SK-N-SH treated with all-trans-retinoic acid at 6 μM for 48 hours (cell line): Measurements from ENCODE around the gene MRPL27.

ENCODE experiments used
- ATAC-seq: fragments of 200-7000 bp; cut with Tn5 transposase; 3 replicates; pipeline ENCODE4 v1.9.1; 2020; ENCODE audit warnings: mild to moderate bottlenecking, moderate library complexity
- ARNTL ChIP-seq: fragments of 450-650 bp; formaldehyde crosslinking; IDR thresholded peaks from 2 replicates; pipeline ENCODE4 v1.5.0; 2020; ENCODE audit warnings: low read depth, mild to moderate bottlenecking, moderate library complexity, borderline replicate concordance
- CSDC2 ChIP-seq: fragments of 250-450 bp; sonication (Bioruptor Pico); IDR thresholded peaks from 2 replicates; pipeline ENCODE4 v1.5.0; 2020; ENCODE audit warnings: mild to moderate bottlenecking, moderate library complexity
- GLIS3 ChIP-seq: fragments of 250-450 bp; sonication (Bioruptor Pico); IDR thresholded peaks from 2 replicates; pipeline ENCODE4 v1.5.0; 2020; ENCODE audit warnings: mild to moderate bottlenecking, moderate library complexity
- ISL1 ChIP-seq: fragments of 250-450 bp; sonication (Bioruptor Pico); IDR thresholded peaks from 2 replicates; pipeline ENCODE4 v2.1.2; 2022; ENCODE audit warnings: mild to moderate bottlenecking, moderate library complexity
- OSR1 ChIP-seq: fragments of 250-450 bp; sonication (Bioruptor Pico); IDR thresholded peaks from 2 replicates; pipeline ENCODE4 v1.8.0; 2022; ENCODE audit warnings: moderate library complexity, mild to moderate bottlenecking, inconsistent platforms
- PATZ1 ChIP-seq: fragments of 250-450 bp; sonication (Bioruptor Pico); IDR thresholded peaks from 2 replicates; pipeline ENCODE4 v1.8.0; 2020; ENCODE audit warnings: mild to moderate bottlenecking, moderate library complexity, borderline replicate concordance
- POU6F1 ChIP-seq: fragments of 250-450 bp; sonication (Bioruptor Pico); IDR thresholded peaks from 2 replicates; pipeline ENCODE4 v1.8.0; 2021; ENCODE audit warnings: low read depth, mild to moderate bottlenecking, moderate library complexity, borderline replicate concordance
- PPARA ChIP-seq: fragments of 250-450 bp; sonication (Bioruptor Pico); IDR thresholded peaks from 2 replicates; pipeline ENCODE4 v1.5.0; 2020; ENCODE audit warnings: mild to moderate bottlenecking, borderline replicate concordance
- RARB ChIP-seq: fragments of 250-450 bp; sonication (Bioruptor Pico); IDR thresholded peaks from 2 replicates; pipeline ENCODE4 v1.8.0; 2021; ENCODE audit warnings: mild to moderate bottlenecking, moderate library complexity
- SNAI2 ChIP-seq: fragments of 250-450 bp; sonication (Bioruptor Pico); IDR thresholded peaks from 2 replicates; pipeline ENCODE4 v1.5.0; 2020; ENCODE audit warnings: mild to moderate bottlenecking, moderate library complexity
- TCF4 ChIP-seq: fragments of 250-450 bp; sonication (Bioruptor Pico); IDR thresholded peaks from 2 replicates; pipeline ENCODE4 v1.8.0; 2021; ENCODE audit warnings: mild to moderate bottlenecking, moderate library complexity, borderline replicate concordance
- TOX ChIP-seq: fragments of 250-450 bp; sonication (Bioruptor Pico); IDR thresholded peaks from 2 replicates; pipeline ENCODE4 v1.8.0; 2021; ENCODE audit warnings: mild to moderate bottlenecking, moderate library complexity, borderline replicate concordance
- ZC3H10 ChIP-seq: fragments of 250-450 bp; sonication (Bioruptor Pico); IDR thresholded peaks from 2 replicates; pipeline ENCODE4 v1.5.1; 2021; ENCODE audit warnings: mild to moderate bottlenecking, moderate library complexity
- ZFP30 ChIP-seq: fragments of 450-650 bp; formaldehyde crosslinking; IDR thresholded peaks from 2 replicates; pipeline ENCODE4 v1.5.0; 2022; ENCODE audit warnings: mild to moderate bottlenecking, moderate library complexity
- ZNF565 ChIP-seq: fragments of 450-650 bp; formaldehyde crosslinking; conservative IDR thresholded peaks from 2 replicates; pipeline ENCODE4 v1.5.0; 2020; ENCODE audit warnings: low read depth, mild to moderate bottlenecking, moderate library complexity
- ZNF70 ChIP-seq: fragments of 450-650 bp; formaldehyde crosslinking; IDR thresholded peaks from 2 replicates; pipeline ENCODE4 v1.5.0; 2020; ENCODE audit warnings: mild to moderate bottlenecking, moderate library complexity
- ZNF8 ChIP-seq: fragments of 450-650 bp; formaldehyde crosslinking; IDR thresholded peaks from 2 replicates; pipeline ENCODE4 v1.5.0; 2020; ENCODE audit warnings: mild to moderate bottlenecking, moderate library complexity
- TF ChIP-seq, protein P1 (sequence below): fragments of 250-450 bp; sonication (Bioruptor Pico); IDR thresholded peaks from 2 replicates; pipeline ENCODE4 v1.5.0; 2020; ENCODE audit warnings: mild to moderate bottlenecking, moderate library complexity
- TF ChIP-seq, protein P2 (sequence below): fragments of 250-450 bp; sonication (Bioruptor Pico); IDR thresholded peaks from 2 replicates; pipeline ENCODE4 v1.5.1; 2021; ENCODE audit warnings: mild to moderate bottlenecking, moderate library complexity

Gene MRPL27

GRCh38 chr17:50347894-50348291, 25.1 kb downstream of the MRPL27 start:
- ATAC-seq: no peak
- no peak for TF ChIP-seq TCF4 (CRISPR knock-in tag)
- no peak for TF ChIP-seq ARNTL (CRISPR knock-in tag)
- TF ChIP-seq ZNF70 (CRISPR knock-in tag): no peak
- no peak for TF ChIP-seq PATZ1 (CRISPR knock-in tag)
- TF ChIP-seq ZFP30 (CRISPR knock-in tag): no peak
- TF ChIP-seq GLIS3 (CRISPR knock-in tag): no peak
- TF ChIP-seq SNAI2 (CRISPR knock-in tag): no peak
- TF ChIP-seq ZNF565 (CRISPR knock-in tag): no peak
- TF ChIP-seq RARB: no peak
- TF ChIP-seq CSDC2 (CRISPR knock-in tag): no peak
- no peak for TF ChIP-seq ZNF8 (CRISPR knock-in tag)

DNA sequence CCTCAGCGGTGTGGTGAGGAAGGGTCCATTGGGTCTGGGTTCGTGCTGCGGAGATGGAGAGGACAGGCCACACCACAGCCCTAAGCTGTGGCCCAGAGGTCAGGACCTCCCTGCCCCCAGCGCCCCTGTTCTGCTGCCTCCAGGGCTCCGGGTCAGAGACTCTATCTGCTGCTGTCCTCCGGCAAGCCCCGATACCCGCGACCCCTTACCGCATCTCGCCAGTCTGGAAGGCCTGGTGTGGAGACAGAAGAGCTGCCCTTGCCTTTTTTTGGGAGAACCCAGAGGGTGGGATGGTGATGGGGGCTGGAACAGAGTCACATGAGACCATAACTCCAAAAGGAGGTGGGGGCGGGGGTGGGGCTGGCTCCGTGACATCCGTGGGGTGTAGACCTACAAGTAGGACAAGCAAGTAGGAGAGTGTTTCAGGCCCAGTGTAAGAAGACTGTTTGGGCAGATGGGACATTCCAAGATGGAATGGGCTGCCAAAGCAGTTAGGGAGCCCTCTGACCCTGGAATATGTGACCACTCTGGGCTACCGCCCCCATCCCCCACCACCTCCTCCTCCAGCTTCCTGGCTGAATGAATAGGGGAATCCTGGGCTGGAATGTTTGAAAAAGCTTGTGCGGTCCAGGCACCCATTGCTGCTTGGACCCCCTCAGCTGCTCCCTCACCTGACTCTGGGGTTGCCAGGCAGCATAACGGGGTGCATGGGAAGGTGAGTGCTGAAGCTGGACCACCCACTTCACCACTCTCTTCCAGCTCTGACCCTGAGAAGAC, 25.7 kb downstream of the MRPL27 start:
- 0 out of 3 replicates have a peak, but pooled peaks have one; percentile 1 for ATAC-seq
- TF ChIP-seq SNAI2 (CRISPR knock-in tag): no peak
- TF ChIP-seq CSDC2 (CRISPR knock-in tag): no peak
- TF ChIP-seq TCF4 (CRISPR knock-in tag): no peak
- TF ChIP-seq ZNF70 (CRISPR knock-in tag): no peak
- TF ChIP-seq ZNF8 (CRISPR knock-in tag): no peak
- no peak for TF ChIP-seq RARB
- no peak for TF ChIP-seq TOX (CRISPR knock-in tag)
- no peak for TF ChIP-seq POU6F1 (CRISPR knock-in tag)
- TF ChIP-seq PPARA: no peak
- TF ChIP-seq, protein P1, sequence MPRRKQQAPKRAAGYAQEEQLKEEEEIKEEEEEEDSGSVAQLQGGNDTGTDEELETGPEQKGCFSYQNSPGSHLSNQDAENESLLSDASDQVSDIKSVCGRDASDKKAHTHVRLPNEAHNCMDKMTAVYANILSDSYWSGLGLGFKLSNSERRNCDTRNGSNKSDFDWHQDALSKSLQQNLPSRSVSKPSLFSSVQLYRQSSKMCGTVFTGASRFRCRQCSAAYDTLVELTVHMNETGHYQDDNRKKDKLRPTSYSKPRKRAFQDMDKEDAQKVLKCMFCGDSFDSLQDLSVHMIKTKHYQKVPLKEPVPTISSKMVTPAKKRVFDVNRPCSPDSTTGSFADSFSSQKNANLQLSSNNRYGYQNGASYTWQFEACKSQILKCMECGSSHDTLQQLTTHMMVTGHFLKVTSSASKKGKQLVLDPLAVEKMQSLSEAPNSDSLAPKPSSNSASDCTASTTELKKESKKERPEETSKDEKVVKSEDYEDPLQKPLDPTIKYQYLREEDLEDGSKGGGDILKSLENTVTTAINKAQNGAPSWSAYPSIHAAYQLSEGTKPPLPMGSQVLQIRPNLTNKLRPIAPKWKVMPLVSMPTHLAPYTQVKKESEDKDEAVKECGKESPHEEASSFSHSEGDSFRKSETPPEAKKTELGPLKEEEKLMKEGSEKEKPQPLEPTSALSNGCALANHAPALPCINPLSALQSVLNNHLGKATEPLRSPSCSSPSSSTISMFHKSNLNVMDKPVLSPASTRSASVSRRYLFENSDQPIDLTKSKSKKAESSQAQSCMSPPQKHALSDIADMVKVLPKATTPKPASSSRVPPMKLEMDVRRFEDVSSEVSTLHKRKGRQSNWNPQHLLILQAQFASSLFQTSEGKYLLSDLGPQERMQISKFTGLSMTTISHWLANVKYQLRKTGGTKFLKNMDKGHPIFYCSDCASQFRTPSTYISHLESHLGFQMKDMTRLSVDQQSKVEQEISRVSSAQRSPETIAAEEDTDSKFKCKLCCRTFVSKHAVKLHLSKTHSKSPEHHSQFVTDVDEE (CRISPR knock-in tag): no peak
- no peak for TF ChIP-seq ZNF565 (CRISPR knock-in tag)

DNA sequence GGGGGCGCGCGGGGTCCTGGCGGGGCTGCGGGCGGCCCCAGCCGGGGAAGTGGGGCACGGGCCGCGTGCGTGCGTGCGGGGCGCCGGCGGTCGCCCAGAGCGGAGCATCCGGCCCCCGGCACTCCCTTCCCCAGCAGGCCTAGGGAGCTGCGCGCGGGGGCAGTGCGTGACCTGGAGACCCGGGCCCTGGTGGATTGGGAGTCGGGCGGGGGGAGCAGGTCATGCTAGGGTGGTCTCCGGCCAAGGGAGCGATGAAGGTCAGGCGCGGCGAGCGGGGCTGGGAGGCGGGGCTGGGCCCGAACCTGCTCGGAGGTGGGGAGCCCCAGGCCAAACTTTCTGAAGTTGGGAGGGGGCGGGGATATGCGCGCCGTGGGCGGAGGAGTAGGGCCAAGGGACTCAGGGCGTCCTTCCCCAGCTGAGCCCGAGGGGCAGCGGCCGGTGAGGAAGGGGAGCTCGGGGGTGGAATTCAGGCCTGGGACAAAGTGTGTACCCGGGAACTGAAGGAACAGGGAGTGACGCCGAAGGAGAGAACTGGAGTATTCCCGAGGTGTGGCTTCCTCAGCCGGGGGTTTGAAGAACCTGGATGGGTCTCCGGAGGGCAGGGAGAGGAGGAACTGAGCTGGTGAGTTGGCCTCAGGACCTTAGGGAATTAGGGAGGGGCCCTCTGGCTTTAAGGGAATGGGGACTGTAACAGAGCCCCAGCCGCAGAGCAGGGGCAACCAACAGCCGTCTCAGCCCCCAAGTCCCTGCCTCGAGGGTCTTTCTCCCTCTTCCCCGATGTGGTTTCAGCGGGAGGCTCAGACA, 26.5 kb downstream of the MRPL27 start:
- peak; percentile 47 for ATAC-seq
- TF ChIP-seq, protein P2, sequence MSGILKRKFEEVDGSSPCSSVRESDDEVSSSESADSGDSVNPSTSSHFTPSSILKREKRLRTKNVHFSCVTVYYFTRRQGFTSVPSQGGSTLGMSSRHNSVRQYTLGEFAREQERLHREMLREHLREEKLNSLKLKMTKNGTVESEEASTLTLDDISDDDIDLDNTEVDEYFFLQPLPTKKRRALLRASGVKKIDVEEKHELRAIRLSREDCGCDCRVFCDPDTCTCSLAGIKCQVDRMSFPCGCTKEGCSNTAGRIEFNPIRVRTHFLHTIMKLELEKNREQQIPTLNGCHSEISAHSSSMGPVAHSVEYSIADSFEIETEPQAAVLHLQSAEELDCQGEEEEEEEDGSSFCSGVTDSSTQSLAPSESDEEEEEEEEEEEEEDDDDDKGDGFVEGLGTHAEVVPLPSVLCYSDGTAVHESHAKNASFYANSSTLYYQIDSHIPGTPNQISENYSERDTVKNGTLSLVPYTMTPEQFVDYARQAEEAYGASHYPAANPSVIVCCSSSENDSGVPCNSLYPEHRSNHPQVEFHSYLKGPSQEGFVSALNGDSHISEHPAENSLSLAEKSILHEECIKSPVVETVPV (CRISPR knock-in tag): no peak
- TF ChIP-seq ZNF70 (CRISPR knock-in tag): no peak
- TF ChIP-seq ZNF565 (CRISPR knock-in tag): no peak
- no peak for TF ChIP-seq POU6F1 (CRISPR knock-in tag)
- no peak for TF ChIP-seq ZNF8 (CRISPR knock-in tag)
- no peak for TF ChIP-seq ISL1 (CRISPR knock-in tag)
- no peak for TF ChIP-seq PATZ1 (CRISPR knock-in tag)
- no peak for TF ChIP-seq PPARA
- no peak for TF ChIP-seq ZFP30 (CRISPR knock-in tag)
- no peak for TF ChIP-seq TCF4 (CRISPR knock-in tag)
- no peak for TF ChIP-seq TOX (CRISPR knock-in tag)
- TF ChIP-seq ZC3H10 (CRISPR knock-in tag): no peak
- TF ChIP-seq, protein P1 (CRISPR knock-in tag): no peak
- no peak for TF ChIP-seq OSR1 (CRISPR knock-in tag)
